KMS-11 (cell line): ENCODE results near the gene BLCAP.

Source experiments
- H2AFZ ChIP-seq: fragments of 200-600 bp; sonication (generic); 2 replicates; pipeline ENCODE4 v1.6.1; 2016; ENCODE audit warnings: antibody characterized with exemption, mixed run types, low read depth
- H3K27ac ChIP-seq: fragments of 200-600 bp; sonication (generic); 2 replicates; pipeline ENCODE4 v1.6.1; 2016; ENCODE audit warnings: mild to moderate bottlenecking, mixed run types
- H3K27me3 ChIP-seq: fragments of 200-600 bp; sonication (generic); 2 replicates; pipeline ENCODE4 v1.6.1; 2017; ENCODE audit warnings: mild to moderate bottlenecking, low read depth, mixed run types, moderate library complexity; ENCODE audit not compliant: insufficient read depth
- H3K36me3 ChIP-seq: fragments of 200-600 bp; sonication (generic); 2 replicates; pipeline ENCODE4 v1.6.1; 2017; ENCODE audit warnings: mild to moderate bottlenecking, mixed run types; ENCODE audit not compliant: insufficient read depth
- H3K4me1 ChIP-seq: fragments of 200-600 bp; sonication (generic); 2 replicates; pipeline ENCODE4 v1.6.1; 2016; ENCODE audit warnings: mild to moderate bottlenecking, low read depth, mixed run types; ENCODE audit not compliant: poor library complexity, severe bottlenecking
- H3K4me2 ChIP-seq: fragments of 200-600 bp; sonication (generic); 2 replicates; pipeline ENCODE4 v1.7.0; 2016; ENCODE audit warnings: mild to moderate bottlenecking, mixed run types
- H3K4me3 ChIP-seq: fragments of 200-600 bp; sonication (generic); IDR thresholded peaks from 2 replicates; pipeline ENCODE4 v1.6.1; 2017; ENCODE audit warnings: low read depth, low read length, mixed read lengths; ENCODE audit not compliant: insufficient read depth
- H3K79me2 ChIP-seq: fragments of 200-600 bp; sonication (generic); 2 replicates; pipeline ENCODE4 v1.6.1; 2016; ENCODE audit warnings: low read depth, mixed run types; ENCODE audit not compliant: insufficient read depth
- H3K9ac ChIP-seq: fragments of 200-600 bp; sonication (generic); 2 replicates; pipeline ENCODE4 v1.6.1; 2016; ENCODE audit warnings: mild to moderate bottlenecking, mixed run types
- H4K20me1 ChIP-seq: fragments of 200-600 bp; sonication (generic); 2 replicates; pipeline ENCODE4 v1.6.1; 2016; ENCODE audit warnings: mild to moderate bottlenecking, mixed run types; ENCODE audit not compliant: insufficient read depth
- TF ChIP-seq, protein P1 (sequence below): fragments of 200-600 bp; sonication (generic); conservative IDR thresholded peaks from 2 replicates; pipeline ENCODE4 v1.6.1; 2017; ENCODE audit warnings: low read depth, mild to moderate bottlenecking, antibody characterized with exemption, low read length, moderate library complexity, mixed read lengths

The BLCAP gene

GRCh38 chr20:37480919-37481318 lies 46.8 kb downstream of the BLCAP start:
- Histone ChIP-seq H3K79me2 (no peaks in the 10 kb centered on the region), H3K4me1 (no peaks in the 10 kb centered on the region), H3K36me3 (no peaks in the 10 kb centered on the region), H3K27me3 (0 out of 2 replicates have a peak, but pooled peaks cover 3% of the 10 kb centered on the region), H3K4me2 (no peak overlapping the region), H3K9ac (no peak overlapping the region), H4K20me1 (no peaks in the 10 kb centered on the region), H3K27ac (no peak overlapping the region), H3K4me3 (no peak overlapping the region), H2AFZ (no peak overlapping the region)
- TF ChIP-seq, protein P1, sequence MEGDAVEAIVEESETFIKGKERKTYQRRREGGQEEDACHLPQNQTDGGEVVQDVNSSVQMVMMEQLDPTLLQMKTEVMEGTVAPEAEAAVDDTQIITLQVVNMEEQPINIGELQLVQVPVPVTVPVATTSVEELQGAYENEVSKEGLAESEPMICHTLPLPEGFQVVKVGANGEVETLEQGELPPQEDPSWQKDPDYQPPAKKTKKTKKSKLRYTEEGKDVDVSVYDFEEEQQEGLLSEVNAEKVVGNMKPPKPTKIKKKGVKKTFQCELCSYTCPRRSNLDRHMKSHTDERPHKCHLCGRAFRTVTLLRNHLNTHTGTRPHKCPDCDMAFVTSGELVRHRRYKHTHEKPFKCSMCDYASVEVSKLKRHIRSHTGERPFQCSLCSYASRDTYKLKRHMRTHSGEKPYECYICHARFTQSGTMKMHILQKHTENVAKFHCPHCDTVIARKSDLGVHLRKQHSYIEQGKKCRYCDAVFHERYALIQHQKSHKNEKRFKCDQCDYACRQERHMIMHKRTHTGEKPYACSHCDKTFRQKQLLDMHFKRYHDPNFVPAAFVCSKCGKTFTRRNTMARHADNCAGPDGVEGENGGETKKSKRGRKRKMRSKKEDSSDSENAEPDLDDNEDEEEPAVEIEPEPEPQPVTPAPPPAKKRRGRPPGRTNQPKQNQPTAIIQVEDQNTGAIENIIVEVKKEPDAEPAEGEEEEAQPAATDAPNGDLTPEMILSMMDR = no peak

DNA sequence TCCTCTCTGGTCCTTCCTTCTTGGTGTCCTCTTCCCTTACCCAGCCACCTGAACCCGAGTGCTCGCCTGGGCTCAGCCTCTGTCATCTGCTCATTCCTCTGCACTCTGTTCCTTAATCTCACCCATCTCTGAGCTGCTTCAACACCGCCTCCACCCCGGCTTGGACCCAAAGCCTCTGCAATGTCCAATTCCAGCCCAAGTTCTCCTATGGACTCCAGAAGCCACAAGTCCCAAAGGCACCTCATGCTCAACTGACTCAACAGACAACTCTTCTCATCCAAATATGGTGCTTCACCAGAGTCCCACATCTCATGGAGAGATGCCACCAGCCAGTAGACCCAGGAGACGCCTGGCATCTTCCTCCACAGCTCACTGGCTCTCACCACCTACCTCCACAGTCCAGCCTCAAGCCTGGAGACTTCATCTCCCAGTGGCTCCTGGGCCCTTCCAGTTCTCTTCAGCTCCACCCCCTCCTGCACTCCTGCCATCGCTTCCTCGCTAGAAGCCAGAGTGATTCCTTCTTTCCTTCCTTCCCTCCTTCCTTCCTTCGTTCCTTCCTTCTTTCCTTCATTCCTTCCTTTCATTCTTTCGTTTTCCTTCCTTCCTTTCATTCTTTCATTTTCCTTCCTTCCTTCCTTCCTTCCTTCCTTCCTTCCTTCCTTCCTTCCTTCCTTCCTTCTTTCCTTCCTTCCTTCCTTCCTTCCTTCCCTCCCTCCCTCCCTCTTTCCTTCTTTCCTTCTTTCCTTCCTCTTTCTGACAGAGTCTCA lies 47.6 kb downstream of the BLCAP start:
- Histone ChIP-seq H2AFZ (no peak overlapping the region), H3K4me1 (no peaks in the 10 kb centered on the region), H3K4me2 (no peak overlapping the region), H4K20me1 (no peaks in the 10 kb centered on the region), H3K27ac (no peak overlapping the region), H3K79me2 (no peaks in the 10 kb centered on the region), H3K4me3 (no peak overlapping the region), H3K27me3 (0 out of 2 replicates have a peak, but pooled peaks cover 3% of the 10 kb centered on the region), H3K36me3 (no peaks in the 10 kb centered on the region), H3K9ac (no peak overlapping the region)
- TF ChIP-seq, protein P1 = no peak

GRCh38 chr20:37479266-37479665 lies 48.4 kb downstream of the BLCAP start:
- TF ChIP-seq, protein P1 = no peak
- no peak overlapping the region for H3K27ac ChIP-seq
- no peak overlapping the region for H2AFZ ChIP-seq
- no peak overlapping the region for H3K4me3 ChIP-seq
- H3K27me3 ChIP-seq = 0 out of 2 replicates have a peak, but pooled peaks cover 3% of the 10 kb centered on the region
- no peak overlapping the region for H3K4me2 ChIP-seq
- H3K4me1 ChIP-seq = no peaks in the 10 kb centered on the region
- H3K79me2 ChIP-seq = no peaks in the 10 kb centered on the region
- H3K9ac ChIP-seq = no peak overlapping the region
- no peaks in the 10 kb centered on the region for H3K36me3 ChIP-seq
- no peaks in the 10 kb centered on the region for H4K20me1 ChIP-seq

- no peak overlapping the region for H2AFZ ChIP-seq
- H3K9ac ChIP-seq = no peak overlapping the region
- H3K27me3 ChIP-seq = peaks cover 3% of the 10 kb centered on the region; the same call in 1 of the 2 replicates
These were observed 50.6 kb downstream of the BLCAP start for GRCh38 chr20:37477041-37477440.

More at GRCh38 chr20:37477041-37477440, 50.6 kb downstream of the BLCAP start:
- no peak overlapping the region for H3K4me2 ChIP-seq
- H3K4me1 ChIP-seq = no peaks in the 10 kb centered on the region
- H3K36me3 ChIP-seq = no peaks in the 10 kb centered on the region
- H3K79me2 ChIP-seq = no peaks in the 10 kb centered on the region
- H3K4me3 ChIP-seq = no peak overlapping the region
- no peaks in the 10 kb centered on the region for H4K20me1 ChIP-seq
- TF ChIP-seq, protein P1 = no peak
- no peak overlapping the region for H3K27ac ChIP-seq
